ENCODE measurements around the gene ILF3. TPM values are rescaled to one million over a fixed set of nuclear protein-coding genes. Genes with fewer than 3 reads are reported as not detected.
"Not testable (repeated sequence)": the region's sequence is repeated elsewhere in the genome, so short reads cannot be mapped to it uniquely, and the experiment has no call there.

Gene ILF3
- total RNA-seq, 2 experiments from 2014 or later: 355 to 357 TPM

DNA sequence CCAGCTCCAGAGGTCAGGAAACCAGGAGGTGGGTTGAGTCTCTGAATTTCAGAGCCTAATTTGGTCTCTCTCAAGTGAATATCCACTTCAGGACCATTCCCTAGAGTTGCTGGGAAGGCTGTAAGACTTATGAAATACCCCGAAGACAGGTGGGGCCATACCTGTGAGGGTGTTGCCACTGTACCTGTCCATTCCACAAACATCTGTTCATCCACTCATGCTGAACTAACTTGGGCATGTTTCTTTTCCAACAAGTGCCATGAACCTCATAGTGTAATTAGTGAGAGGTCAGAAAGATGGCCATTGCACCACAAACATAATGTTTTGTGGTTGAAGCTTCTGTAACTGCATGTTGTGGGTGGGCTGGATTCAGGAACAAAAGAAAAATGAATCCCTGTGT is 7.8 kb downstream of the ILF3 start:
- ChIA-PET POLR2A (interaction anchor here (1.3 to 1.8 kb wide), 2 partner anchors 10 to 32 kb away, joined by 4 to 7 read pairs; no protein-coding TSS in a partner anchor), CTCF (interaction anchor here (1.6 to 1.8 kb wide), 2 partner anchors 18 to 38 kb away, joined by 7 read pairs; no protein-coding TSS in a partner anchor)
- no peak for DNase-seq
- intact Hi-C loops (cut with micrococcal nuclease): no loop called here
- Mint-ChIP-seq H3K4me1 (ENCODE audit: low read depth) (peaks cover 61% of the 10 kb centered on the region), H3K36me3 (peaks cover 27% of the 10 kb centered on the region), H3K27me3 (no peaks in the 10 kb centered on the region), H3K4me3 (no peak overlapping the region), H3K27ac (peak overlapping the region; percentile 59), H3K9me3 (no peaks in the 10 kb centered on the region)

DNA sequence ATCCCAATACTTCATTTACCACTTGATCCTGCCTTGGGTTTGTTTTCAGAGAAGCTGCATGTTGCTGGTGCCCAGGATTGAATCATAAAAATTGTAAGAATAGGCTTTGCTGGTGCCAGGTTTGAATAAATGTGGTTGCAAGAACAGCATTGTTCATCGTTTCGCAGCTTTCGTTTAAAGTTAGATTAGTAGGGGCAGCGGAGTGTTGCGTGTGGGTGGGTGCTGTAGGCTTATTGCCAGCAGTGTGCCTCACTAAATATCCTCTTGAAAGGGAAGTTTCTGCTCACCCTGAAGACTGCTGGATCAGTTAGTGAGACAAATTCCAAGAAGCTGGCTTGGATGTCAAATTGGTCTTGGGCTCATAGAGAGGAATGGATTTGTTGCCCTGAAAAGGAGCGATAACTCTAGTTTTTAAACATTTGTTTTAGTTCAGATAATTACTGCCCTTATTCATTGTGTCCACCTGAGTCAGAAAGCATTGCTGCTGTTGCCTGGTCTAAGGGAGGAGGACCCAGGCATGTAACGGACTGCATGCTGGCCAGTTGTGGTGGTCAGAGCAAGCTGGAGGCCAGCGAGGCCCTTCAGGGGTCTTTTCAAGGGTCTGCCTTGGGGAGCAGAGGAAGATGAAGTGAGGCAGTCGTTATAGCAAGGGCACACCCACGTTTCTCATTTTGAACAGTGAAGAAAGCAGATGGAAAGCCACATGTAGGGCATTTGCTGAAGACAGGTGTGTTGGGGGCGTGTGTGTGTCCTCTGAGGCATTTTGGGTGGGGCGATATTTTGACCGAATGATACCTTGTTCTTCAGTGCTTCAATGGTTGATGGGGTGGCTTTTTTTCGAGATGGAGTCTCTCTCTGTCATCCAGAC is 8.5 kb downstream of the ILF3 start:
- peak overlapping the region; percentile 59 for H3K27ac Mint-ChIP-seq
- CTCF ChIA-PET: interaction anchor here (1.6 to 1.8 kb wide), 2 partner anchors 18 to 37 kb away, joined by 7 read pairs; no protein-coding TSS in a partner anchor
- no peak overlapping the region for H3K4me3 Mint-ChIP-seq
- intact Hi-C loops (cut with micrococcal nuclease): no loop called here
- peaks cover 26% of the 10 kb centered on the region for H3K36me3 Mint-ChIP-seq
- H3K27me3 Mint-ChIP-seq: no peaks in the 10 kb centered on the region
- peak; percentile 64 for DNase-seq
- H3K4me1 Mint-ChIP-seq (ENCODE audit: low read depth): peaks cover 57% of the 10 kb centered on the region
- POLR2A ChIA-PET: interaction anchor here (1.3 to 1.8 kb wide), 2 partner anchors 10 to 32 kb away, joined by 4 to 7 read pairs; no protein-coding TSS in a partner anchor
- H3K9me3 Mint-ChIP-seq: no peaks in the 10 kb centered on the region

DNA sequence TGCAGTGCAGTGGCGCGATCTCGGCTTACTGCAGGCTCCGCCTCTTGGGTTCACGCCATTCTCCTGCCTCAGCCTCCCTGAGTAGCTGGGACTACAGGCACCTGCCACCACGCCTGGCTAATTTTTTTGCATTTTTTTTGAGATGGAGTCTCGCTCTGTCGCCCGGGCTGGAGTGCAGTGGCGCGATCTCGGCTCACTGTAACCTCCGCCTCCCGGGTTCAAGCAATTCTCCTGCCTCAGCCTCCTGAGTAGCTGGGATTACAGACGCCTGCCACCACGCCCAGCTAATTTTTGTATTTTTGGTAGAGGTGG is 9.1 kb downstream of the ILF3 start:
- Mint-ChIP-seq H3K36me3 (peaks cover 27% of the 10 kb centered on the region), H3K27ac (peak overlapping the region; percentile 59), H3K4me1 (ENCODE audit: low read depth) (peaks cover 60% of the 10 kb centered on the region)
- CTCF ChIA-PET: interaction anchor here (1.6 kb wide), 1 partner anchor 37 kb away, joined by 7 read pairs; no protein-coding TSS in a partner anchor
- H3K27me3 Mint-ChIP-seq; intact Hi-C loops (cut with micrococcal nuclease); POLR2A ChIA-PET; DNase-seq; H3K9me3 Mint-ChIP-seq; H3K4me3 Mint-ChIP-seq: not testable (repeated sequence)

DNA sequence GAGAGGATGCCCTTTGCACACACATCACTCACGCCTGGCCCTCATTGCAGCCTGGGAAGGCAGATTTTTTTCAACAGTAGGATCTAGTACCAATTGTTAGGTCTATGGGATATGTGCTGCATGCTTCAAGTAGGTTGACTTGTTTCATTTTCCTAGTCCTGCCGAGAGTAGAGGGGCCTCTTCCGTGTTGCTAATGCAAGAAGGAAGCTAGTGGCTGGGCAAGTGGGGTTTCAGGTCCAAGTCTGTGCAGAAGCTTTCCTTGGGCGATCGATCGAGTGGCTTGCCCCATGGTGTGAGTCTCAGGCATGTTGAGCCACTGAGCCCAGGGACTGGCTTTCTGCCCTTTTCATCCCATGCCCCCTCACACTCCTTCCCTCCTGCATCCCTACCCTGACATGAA is 13.7 kb downstream of the ILF3 start:
- POLR2A ChIA-PET: interaction anchor here (2.9 kb wide), 1 partner anchor 10 kb away, joined by 12 read pairs; no protein-coding TSS in a partner anchor
- Mint-ChIP-seq H3K4me1 (ENCODE audit: low read depth) (peaks cover 37% of the 10 kb centered on the region), H3K27ac (peak overlapping the region; percentile 67), H3K9me3 (no peaks in the 10 kb centered on the region), H3K36me3 (peaks cover 25% of the 10 kb centered on the region), H3K27me3 (no peaks in the 10 kb centered on the region), H3K4me3 (no peak overlapping the region)
- CTCF ChIA-PET: interaction anchor here (3.2 kb wide), 1 partner anchor 32 kb away, joined by 14 read pairs; no protein-coding TSS in a partner anchor
- intact Hi-C loops (cut with micrococcal nuclease): no loop called here
- DNase-seq: no peak

DNA sequence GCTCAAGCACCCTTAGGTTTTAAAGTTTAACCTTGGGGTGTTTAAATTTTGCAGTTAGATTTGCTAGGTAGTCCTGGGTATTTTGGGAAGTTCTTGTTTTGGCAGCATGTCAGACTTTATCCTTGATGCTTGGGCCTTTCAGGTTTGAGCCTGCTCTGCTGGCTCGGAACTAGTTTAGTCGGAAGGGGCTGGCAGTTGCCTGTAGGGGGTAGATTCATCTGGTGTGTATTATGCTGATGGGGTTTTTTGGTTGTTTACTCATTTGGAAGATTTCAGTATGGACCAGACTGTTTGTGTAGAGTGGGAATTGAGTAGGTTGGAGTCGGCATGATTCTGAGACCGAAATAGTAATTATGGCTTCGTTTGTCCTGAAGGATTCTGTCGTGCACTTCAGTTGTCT is 15.1 kb downstream of the ILF3 start:
- ChIA-PET CTCF (interaction anchor here (1.1 to 3.3 kb wide), 2 partner anchors 22 to 30 kb away, joined by 3 to 11 read pairs; no protein-coding TSS in a partner anchor), POLR2A (no interaction called here)
- no peak for DNase-seq
- Mint-ChIP-seq H3K4me3 (no peak overlapping the region), H3K36me3 (peaks cover 29% of the 10 kb centered on the region), H3K9me3 (no peaks in the 10 kb centered on the region), H3K27me3 (no peaks in the 10 kb centered on the region), H3K4me1 (ENCODE audit: low read depth) (peaks cover 30% of the 10 kb centered on the region), H3K27ac (peak overlapping the region; percentile 58)
- intact Hi-C loops (cut with micrococcal nuclease): no loop called here

DNA sequence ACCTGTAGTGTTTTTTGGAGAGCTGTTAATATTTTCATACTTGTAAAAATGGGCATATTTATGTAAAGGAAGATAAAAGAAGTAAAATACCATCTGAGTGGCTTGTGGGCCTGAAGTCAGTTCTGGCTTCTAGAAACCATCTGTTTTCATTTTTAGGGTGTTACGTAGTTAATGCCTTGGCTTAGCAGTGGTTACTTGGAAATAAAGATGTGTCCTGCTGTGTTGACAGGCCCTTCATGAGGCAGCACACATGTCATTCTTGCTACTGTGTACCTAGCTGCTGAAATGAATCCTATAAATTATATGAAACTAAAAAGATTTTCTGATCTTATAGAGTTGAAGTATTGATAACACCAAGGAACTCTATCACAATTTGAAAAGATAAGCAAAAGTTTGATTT is 16.0 kb downstream of the ILF3 start:
- H3K4me1 Mint-ChIP-seq (ENCODE audit: low read depth): peaks cover 30% of the 10 kb centered on the region
- no peaks in the 10 kb centered on the region for H3K27me3 Mint-ChIP-seq
- POLR2A ChIA-PET: no interaction called here
- H3K27ac Mint-ChIP-seq: no peak overlapping the region
- peaks cover 29% of the 10 kb centered on the region for H3K36me3 Mint-ChIP-seq
- CTCF ChIA-PET: interaction anchor here (0.6 to 3.3 kb wide), 3 partner anchors 23 to 411 kb away, joined by 3 to 11 read pairs (median 3); no protein-coding TSS in a partner anchor
- DNase-seq: no peak
- intact Hi-C loops (cut with micrococcal nuclease): no loop called here
- no peak overlapping the region for H3K4me3 Mint-ChIP-seq
- H3K9me3 Mint-ChIP-seq: no peaks in the 10 kb centered on the region

DNA sequence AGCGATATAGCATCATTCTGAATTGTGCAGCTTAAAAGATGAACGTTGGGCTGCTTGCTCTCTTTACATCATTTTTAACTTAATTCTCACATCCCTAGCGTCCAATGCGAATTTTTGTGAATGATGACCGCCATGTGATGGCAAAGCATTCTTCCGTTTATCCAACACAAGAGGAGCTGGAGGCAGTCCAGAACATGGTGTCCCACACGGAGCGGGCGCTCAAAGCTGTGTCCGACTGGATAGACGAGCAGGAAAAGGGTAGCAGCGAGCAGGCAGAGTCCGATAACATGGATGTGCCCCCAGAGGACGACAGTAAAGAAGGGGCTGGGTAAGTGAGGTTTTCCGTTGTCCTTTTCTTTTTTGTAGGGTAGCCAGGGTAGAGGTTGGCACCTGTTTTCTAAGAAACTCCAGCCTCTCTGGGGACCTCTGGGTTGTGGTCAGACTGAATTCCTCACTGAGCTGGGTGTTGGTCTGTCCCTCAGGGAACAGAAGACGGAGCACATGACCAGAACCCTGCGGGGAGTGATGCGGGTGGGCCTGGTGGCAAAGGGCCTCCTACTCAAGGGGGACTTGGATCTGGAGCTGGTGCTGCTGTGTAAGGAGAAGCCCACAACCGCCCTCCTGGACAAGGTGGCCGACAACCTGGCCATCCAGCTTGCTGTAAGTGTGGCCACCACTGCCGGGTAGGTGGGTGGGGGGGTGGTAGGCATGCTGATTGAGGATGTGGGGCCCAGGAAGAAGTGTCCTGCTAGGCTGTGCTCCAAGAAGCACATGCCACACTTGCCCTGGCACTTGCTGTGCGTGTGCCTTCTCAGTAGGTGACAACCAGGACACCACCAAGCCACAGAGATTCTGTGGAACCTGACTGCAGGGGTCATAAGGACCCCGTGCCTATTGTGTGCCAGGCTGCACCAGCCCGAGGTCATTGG is 17.0 kb downstream of the ILF3 start:
- Mint-ChIP-seq H3K4me3 (no peak overlapping the region), H3K4me1 (ENCODE audit: low read depth) (peaks cover 29% of the 10 kb centered on the region), H3K27me3 (no peaks in the 10 kb centered on the region), H3K27ac (no peak overlapping the region), H3K9me3 (no peaks in the 10 kb centered on the region), H3K36me3 (peaks cover 34% of the 10 kb centered on the region)
- ChIA-PET POLR2A (interaction anchor here (0.6 to 1.9 kb wide), 3 partner anchors 9 to 27 kb away, joined by 3 to 5 read pairs (median 4); no protein-coding TSS in a partner anchor), CTCF (interaction anchor here (0.9 to 3.3 kb wide), 3 partner anchors 29 to 91 kb away, joined by 3 to 11 read pairs (median 3); no protein-coding TSS in a partner anchor)
- no peak for DNase-seq
- intact Hi-C loops (cut with micrococcal nuclease): no loop called here

DNA sequence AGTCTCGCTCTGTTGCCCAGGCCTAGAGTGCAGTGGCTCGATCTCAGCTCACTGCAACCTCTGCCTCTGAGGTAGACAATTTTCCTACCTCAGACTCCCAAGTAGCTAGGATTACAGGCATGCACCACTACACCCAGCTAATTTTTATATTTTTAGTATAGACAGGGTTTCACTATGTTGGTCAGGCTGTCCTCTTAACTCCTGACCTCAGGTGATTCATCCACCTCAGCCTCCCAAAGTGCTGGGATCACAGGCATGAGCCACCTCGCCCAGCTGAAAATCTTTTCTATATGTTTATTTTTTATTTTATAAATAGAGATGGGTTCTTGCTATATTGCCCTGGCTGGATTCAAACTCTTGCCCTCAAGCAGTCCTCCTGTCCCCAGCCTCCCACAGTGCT is 17.8 kb downstream of the ILF3 start:
- ChIA-PET POLR2A (interaction anchor here (1.3 to 1.9 kb wide), 2 partner anchors 10 to 14 kb away, joined by 4 to 5 read pairs; no protein-coding TSS in a partner anchor), CTCF (interaction anchor here (1.4 to 3.3 kb wide), 2 partner anchors 28 to 91 kb away, joined by 3 to 11 read pairs; no protein-coding TSS in a partner anchor)
- H3K27me3 Mint-ChIP-seq; H3K4me3 Mint-ChIP-seq; intact Hi-C loops (cut with micrococcal nuclease); H3K9me3 Mint-ChIP-seq; H3K27ac Mint-ChIP-seq; DNase-seq: not testable (repeated sequence)
- H3K4me1 Mint-ChIP-seq (ENCODE audit: low read depth): peaks cover 21% of the 10 kb centered on the region
- H3K36me3 Mint-ChIP-seq: peaks cover 37% of the 10 kb centered on the region

DNA sequence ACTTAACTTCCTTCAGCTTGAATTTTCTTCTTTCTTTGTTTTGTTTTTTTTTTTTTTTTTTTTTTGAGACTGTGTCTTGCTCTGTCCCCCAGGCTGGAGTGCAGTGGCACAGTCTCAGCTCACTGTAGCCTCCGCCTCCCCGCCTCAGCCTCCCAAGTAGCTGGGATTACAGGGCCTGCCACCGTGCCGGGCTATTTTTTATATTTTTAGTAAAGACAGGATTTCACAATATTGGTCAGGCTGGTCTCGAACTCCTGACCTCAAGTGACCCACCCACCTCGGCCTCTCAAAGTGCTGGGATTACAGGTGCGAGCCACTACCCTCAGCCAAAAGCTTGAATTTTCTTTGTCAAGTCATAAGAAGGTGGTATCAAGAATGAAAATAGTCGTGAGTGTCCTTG is 21.1 kb downstream of the ILF3 start:
- H3K4me1 Mint-ChIP-seq (ENCODE audit: low read depth); H3K9me3 Mint-ChIP-seq; POLR2A ChIA-PET; intact Hi-C loops (cut with micrococcal nuclease); H3K4me3 Mint-ChIP-seq; DNase-seq; H3K27ac Mint-ChIP-seq; H3K27me3 Mint-ChIP-seq: not testable (repeated sequence)
- CTCF ChIA-PET: interaction anchor here (1.0 kb wide), 1 partner anchor 31 kb away, joined by 3 read pairs; no protein-coding TSS in a partner anchor
- H3K36me3 Mint-ChIP-seq: peaks cover 54% of the 10 kb centered on the region

DNA sequence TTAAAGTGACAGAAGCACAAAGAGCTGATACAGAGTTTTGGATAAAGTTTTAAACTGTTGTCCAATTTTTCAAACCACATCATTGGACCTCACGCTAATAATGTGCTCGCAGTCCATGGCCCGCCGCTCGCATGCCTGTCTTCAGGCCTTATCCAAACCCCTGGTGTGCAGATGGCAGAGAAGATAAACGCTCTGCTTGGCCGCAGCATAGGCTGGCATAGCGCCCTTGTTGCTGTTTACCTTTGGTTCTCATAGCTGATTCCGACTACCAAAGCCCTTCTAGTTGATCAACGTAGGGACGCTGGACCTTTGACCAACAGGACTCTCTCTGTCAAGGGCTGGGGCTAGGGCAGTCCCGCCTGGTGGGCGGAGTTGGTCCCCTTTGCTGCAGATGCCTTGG is 23.6 kb downstream of the ILF3 start:
- ChIA-PET POLR2A (no interaction called here), CTCF (interaction anchor here (0.8 kb wide), 1 partner anchor 22 kb away, joined by 4 read pairs; no protein-coding TSS in a partner anchor)
- intact Hi-C loops (cut with micrococcal nuclease): no loop called here
- Mint-ChIP-seq H3K4me3 (no peak overlapping the region), H3K27me3 (no peaks in the 10 kb centered on the region), H3K36me3 (peaks cover 60% of the 10 kb centered on the region), H3K27ac (no peak overlapping the region), H3K9me3 (no peaks in the 10 kb centered on the region), H3K4me1 (ENCODE audit: low read depth) (no peaks in the 10 kb centered on the region)
- DNase-seq: no peak

DNA sequence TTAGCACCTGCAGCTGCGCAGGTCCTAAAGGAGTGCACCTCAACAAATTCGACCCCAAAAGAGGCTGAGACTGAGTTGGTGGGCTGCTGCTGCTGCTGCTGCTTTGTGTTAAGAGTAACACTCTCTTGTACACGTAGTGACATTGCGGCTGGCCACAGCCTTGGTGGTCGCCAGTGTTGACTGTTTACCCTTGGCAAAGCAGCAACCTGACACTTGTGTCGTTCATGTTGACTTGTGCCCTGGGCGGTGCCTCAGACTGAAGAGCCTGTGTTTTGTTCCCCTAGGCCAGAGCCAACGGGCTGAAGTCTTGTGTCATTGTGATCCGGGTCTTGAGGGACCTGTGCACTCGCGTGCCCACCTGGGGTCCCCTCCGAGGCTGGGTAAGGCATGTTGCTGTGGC is 24.7 kb downstream of the ILF3 start:
- no peak for DNase-seq
- Mint-ChIP-seq H3K36me3 (peaks cover 61% of the 10 kb centered on the region), H3K27me3 (no peaks in the 10 kb centered on the region), H3K4me3 (no peak overlapping the region), H3K4me1 (ENCODE audit: low read depth) (no peaks in the 10 kb centered on the region), H3K27ac (no peak overlapping the region), H3K9me3 (no peaks in the 10 kb centered on the region)
- ChIA-PET POLR2A (no interaction called here), CTCF (interaction anchor here (4.1 kb wide), 1 partner anchor 21 kb away, joined by 26 read pairs; the partner anchor contains the start of gene QTRT1)
- intact Hi-C loops (cut with micrococcal nuclease): no loop called here
